Suprapubic skin (tissue), 4 donors: ENCODE results near the gene HPGDS.

Source experiments
- CTCF ChIP-seq, 2 donors: fragments of 200-600 bp in 1 of 2; fragments of 450-650 bp in 1 of 2; sonication (generic) in 1 of 2; IDR thresholded peaks; one replicate each; pipeline ENCODE4 v1.5.1; 2016 to 2019; ENCODE audit warnings: antibody characterized with exemption in 2 of 2, mild to moderate bottlenecking in 1 of 2, moderate library complexity in 1 of 2
- EP300 ChIP-seq: sonication (generic); formaldehyde crosslinking; IDR thresholded peaks from one replicate; pipeline ENCODE4 v1.6.1; 2017; ENCODE audit warnings: antibody characterized with exemption
- POLR2A ChIP-seq, 2 donors: fragments of 450-650 bp; IDR thresholded peaks; one replicate each; pipeline ENCODE4 v1.6.1; 2017; ENCODE audit warnings: antibody characterized with exemption in 2 of 2, mild to moderate bottlenecking in 2 of 2, moderate library complexity in 2 of 2
- POLR2AphosphoS5 ChIP-seq, 3 donors: sonication (generic); formaldehyde crosslinking; IDR thresholded peaks; one replicate each; pipeline ENCODE4 v1.6.1; 2017; ENCODE audit warnings: antibody characterized with exemption in 3 of 3

- TF ChIP-seq POLR2A (IDR thresholded peaks at IDR 0.05) (no peak), CTCF (IDR thresholded peaks at IDR 0.05) (no peak), POLR2AphosphoS5 (IDR thresholded peaks at IDR 0.05) (no peak), EP300 (no peak)
These were observed 12.7 kb downstream of the HPGDS start for GRCh38 chr4:94329933-94330332.
